ENCODE data around the gene DNAJC3. TPM values are rescaled to one million over a fixed set of nuclear protein-coding genes. Genes with fewer than 3 reads are reported as not detected.

DNAJC3 gene
- total and polyA plus RNA-seq, 9 of the 15 experiments (the other 6 are each of a cell fraction or from before 2014, with no cell fraction given) = 7.8 to 21.8 (median 10.4) TPM

DNA sequence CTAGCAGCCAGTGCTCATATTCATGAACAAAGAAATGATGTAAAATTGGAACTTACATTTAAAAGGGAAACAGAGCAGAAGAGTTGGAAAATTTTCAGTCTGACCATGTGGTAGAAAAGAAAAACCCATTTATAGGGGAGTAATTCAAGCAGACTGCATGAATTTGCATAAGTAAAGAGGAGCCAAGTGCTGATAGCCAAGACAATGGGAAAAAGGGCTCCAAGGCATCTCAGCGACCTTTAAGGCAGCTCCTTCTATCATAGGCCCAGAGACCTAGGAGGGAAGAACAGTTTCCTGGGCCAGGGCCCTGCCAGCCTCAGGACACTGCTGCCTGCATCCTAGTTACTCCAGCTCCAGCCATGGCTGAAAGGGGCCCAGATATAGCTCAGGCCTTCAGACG lies 7.5 kb downstream of the DNAJC3 start:
- CTCF ChIA-PET (ENCODE audit: low intra/inter-chr PET ratio) = no interaction called here
- Histone ChIP-seq H3K9ac (ENCODE audit: insufficient read depth in 1 of 2, low read depth in 2 of 2, low read length in 2 of 2) (no peak overlapping the region), H3K4me1 (replicated peaks in 1 of 2; ENCODE audit: control insufficient read depth in 2 of 2, insufficient read depth in 2 of 2, low read length in 2 of 2) (peaks cover 0 to 5% of the 10 kb centered on the region in 2 experiments; a peak in 3 of 5 replicates)
- no peak for TF ChIP-seq C11orf30 (IDR thresholded peaks at IDR 0.05; ENCODE audit: low read depth)
- TF ChIP-seq TOE1 (IDR thresholded peaks at IDR 0.05; ENCODE audit: borderline replicate concordance) = no peak
- no peak for TF ChIP-seq TOE1 (CRISPR knock-in tag; IDR thresholded peaks at IDR 0.05; ENCODE audit: borderline replicate concordance, low read depth)
- TF ChIP-seq, protein P1, sequence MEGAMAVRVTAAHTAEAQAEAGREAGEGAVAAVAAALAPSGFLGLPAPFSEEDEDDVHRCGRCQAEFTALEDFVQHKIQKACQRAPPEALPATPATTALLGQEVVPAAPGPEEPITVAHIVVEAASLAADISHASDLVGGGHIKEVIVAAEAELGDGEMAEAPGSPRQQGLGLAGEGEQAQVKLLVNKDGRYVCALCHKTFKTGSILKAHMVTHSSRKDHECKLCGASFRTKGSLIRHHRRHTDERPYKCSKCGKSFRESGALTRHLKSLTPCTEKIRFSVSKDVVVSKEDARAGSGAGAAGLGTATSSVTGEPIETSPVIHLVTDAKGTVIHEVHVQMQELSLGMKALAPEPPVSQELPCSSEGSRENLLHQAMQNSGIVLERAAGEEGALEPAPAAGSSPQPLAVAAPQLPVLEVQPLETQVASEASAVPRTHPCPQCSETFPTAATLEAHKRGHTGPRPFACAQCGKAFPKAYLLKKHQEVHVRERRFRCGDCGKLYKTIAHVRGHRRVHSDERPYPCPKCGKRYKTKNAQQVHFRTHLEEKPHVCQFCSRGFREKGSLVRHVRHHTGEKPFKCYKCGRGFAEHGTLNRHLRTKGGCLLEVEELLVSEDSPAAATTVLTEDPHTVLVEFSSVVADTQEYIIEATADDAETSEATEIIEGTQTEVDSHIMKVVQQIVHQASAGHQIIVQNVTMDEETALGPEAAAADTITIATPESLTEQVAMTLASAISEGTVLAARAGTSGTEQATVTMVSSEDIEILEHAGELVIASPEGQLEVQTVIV (CRISPR knock-in tag; IDR thresholded peaks at IDR 0.05; ENCODE audit: borderline replicate concordance) = no peak
- TF ChIP-seq PKNOX1 (IDR thresholded peaks at IDR 0.05) = no peak
- TF ChIP-seq, protein P2, sequence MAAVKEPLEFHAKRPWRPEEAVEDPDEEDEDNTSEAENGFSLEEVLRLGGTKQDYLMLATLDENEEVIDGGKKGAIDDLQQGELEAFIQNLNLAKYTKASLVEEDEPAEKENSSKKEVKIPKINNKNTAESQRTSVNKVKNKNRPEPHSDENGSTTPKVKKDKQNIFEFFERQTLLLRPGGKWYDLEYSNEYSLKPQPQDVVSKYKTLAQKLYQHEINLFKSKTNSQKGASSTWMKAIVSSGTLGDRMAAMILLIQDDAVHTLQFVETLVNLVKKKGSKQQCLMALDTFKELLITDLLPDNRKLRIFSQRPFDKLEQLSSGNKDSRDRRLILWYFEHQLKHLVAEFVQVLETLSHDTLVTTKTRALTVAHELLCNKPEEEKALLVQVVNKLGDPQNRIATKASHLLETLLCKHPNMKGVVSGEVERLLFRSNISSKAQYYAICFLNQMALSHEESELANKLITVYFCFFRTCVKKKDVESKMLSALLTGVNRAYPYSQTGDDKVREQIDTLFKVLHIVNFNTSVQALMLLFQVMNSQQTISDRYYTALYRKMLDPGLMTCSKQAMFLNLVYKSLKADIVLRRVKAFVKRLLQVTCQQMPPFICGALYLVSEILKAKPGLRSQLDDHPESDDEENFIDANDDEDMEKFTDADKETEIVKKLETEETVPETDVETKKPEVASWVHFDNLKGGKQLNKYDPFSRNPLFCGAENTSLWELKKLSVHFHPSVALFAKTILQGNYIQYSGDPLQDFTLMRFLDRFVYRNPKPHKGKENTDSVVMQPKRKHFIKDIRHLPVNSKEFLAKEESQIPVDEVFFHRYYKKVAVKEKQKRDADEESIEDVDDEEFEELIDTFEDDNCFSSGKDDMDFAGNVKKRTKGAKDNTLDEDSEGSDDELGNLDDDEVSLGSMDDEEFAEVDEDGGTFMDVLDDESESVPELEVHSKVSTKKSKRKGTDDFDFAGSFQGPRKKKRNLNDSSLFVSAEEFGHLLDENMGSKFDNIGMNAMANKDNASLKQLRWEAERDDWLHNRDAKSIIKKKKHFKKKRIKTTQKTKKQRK (IDR thresholded peaks at IDR 0.05; ENCODE audit: borderline replicate concordance, low read depth, low read length) = no peak
- TF ChIP-seq JUN (IDR thresholded peaks at IDR 0.05; ENCODE audit: borderline replicate concordance, low read depth, low read length) = no peak
- TF ChIP-seq JUN (CRISPR knock-in tag; IDR thresholded peaks at IDR 0.05; ENCODE audit: borderline replicate concordance) = no peak
- no peak for TF ChIP-seq HIVEP1 (CRISPR knock-in tag; IDR thresholded peaks at IDR 0.05)
- TF ChIP-seq, protein P3, sequence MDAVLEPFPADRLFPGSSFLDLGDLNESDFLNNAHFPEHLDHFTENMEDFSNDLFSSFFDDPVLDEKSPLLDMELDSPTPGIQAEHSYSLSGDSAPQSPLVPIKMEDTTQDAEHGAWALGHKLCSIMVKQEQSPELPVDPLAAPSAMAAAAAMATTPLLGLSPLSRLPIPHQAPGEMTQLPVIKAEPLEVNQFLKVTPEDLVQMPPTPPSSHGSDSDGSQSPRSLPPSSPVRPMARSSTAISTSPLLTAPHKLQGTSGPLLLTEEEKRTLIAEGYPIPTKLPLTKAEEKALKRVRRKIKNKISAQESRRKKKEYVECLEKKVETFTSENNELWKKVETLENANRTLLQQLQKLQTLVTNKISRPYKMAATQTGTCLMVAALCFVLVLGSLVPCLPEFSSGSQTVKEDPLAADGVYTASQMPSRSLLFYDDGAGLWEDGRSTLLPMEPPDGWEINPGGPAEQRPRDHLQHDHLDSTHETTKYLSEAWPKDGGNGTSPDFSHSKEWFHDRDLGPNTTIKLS (IDR thresholded peaks at IDR 0.05; ENCODE audit: borderline replicate concordance, low read depth) = no peak
- TF ChIP-seq SMARCA5 (IDR thresholded peaks at IDR 0.05) = no peak
- no peak for TF ChIP-seq CREB3 (tag; conservative IDR thresholded peaks at IDR 0.05; ENCODE audit: low read depth)
- TF ChIP-seq ZNF133 (CRISPR knock-in tag; IDR thresholded peaks at IDR 0.05) = no peak
- no peak for TF ChIP-seq SMAD3 (CRISPR knock-in tag; conservative IDR thresholded peaks at IDR 0.05)

More for the DNA sequence above, 7.5 kb downstream of the DNAJC3 start:
- in situ Hi-C loops (cut with MboI) (no loop called here), intact Hi-C loops (cut with micrococcal nuclease) (no loop called here)
- peaks cover 95% of the 10 kb centered on the region for H3K79me2 ChIP-seq (ENCODE audit: control insufficient read depth, insufficient read depth, low read length)
- H3K4me2 ChIP-seq (ENCODE audit: insufficient read depth, low read length) = no peak overlapping the region
- H3K27me3 ChIP-seq (ENCODE audit: control insufficient read depth in 2 of 2, insufficient read depth in 2 of 2, low read length in 2 of 2) = no peaks in the 10 kb centered on the region
- 0 out of 3 replicates have a peak, but pooled peaks cover 3% of the 10 kb centered on the region for H3K36me3 ChIP-seq (ENCODE audit: control insufficient read depth, insufficient read depth, low read length)
- ATAC-seq (peak; percentile 40; the same call in 2 of the 3 replicates), FAIRE-seq (no peak), DNase-seq (ENCODE audit: extremely low read depth in 1 of 4, low spot score in 3 of 4) (no peak)
- BruUV-seq (replicated peaks) = no TSS peak
- POLR2A ChIA-PET = no interaction called here
- H3K27ac ChIP-seq (ENCODE audit: extremely low read depth, low read depth, low read length) = no peak overlapping the region
- no peaks in the 10 kb centered on the region for H3K9me1 ChIP-seq (ENCODE audit: control insufficient read depth, insufficient read depth, low read length)
- H3K4me3 ChIP-seq = no peak overlapping the region
- no peaks in the 10 kb centered on the region for H3K9me3 ChIP-seq (replicated peaks; ENCODE audit: control insufficient read depth, insufficient read depth, low read depth, low read length)
- H2AFZ ChIP-seq (ENCODE audit: low read depth, low read length) = no peak overlapping the region
- no peaks in the 10 kb centered on the region for H4K20me1 ChIP-seq (replicated peaks; ENCODE audit: control insufficient read depth, insufficient read depth, low read length)
- 60% methylated on average over 1 of the region's 2 CpGs for WGBS (ENCODE audit: insufficient coverage, low coverage, missing lambda C conversion rate)

All from K562 (cell line).